HepG2 (cell line): ENCODE results near the gene GAS5. TPM values are rescaled to one million over a fixed set of nuclear protein-coding genes. Genes with fewer than 3 reads are reported as not detected.

Source experiments
- AKAP8 ChIP-seq: sonication (generic); formaldehyde crosslinking; IDR thresholded peaks from 2 replicates; pipeline ENCODE4 v1.5.1; 2020; ENCODE audit warnings: mild to moderate bottlenecking, missing genetic modification reagents
- CREM ChIP-seq, 2 experiments: sonication (generic) in 1 of 2; formaldehyde crosslinking in 1 of 2; IDR thresholded peaks; 2 replicates each; pipeline versions ENCODE4 v1.4.0 to v1.6.1; 2016 to 2020; ENCODE audit warnings: antibody characterized with exemption in 1 of 2, mild to moderate bottlenecking in 1 of 2, missing genetic modification reagents in 1 of 2
- FOXM1 ChIP-seq: sonication (generic); formaldehyde crosslinking; IDR thresholded peaks from 2 replicates; pipeline ENCODE4 v1.5.0; 2020; ENCODE audit warnings: missing genetic modification reagents
- NR2F1 ChIP-seq, 2 experiments: fragments of 450-650 bp in 1 of 2; formaldehyde crosslinking in 1 of 2; IDR thresholded peaks; 2 replicates each; pipeline versions ENCODE4 v1.5.0 to v1.6.1; 2016 to 2020; ENCODE audit warnings: mild to moderate bottlenecking in 1 of 2, missing compliant biosample characterization in 1 of 2, missing genetic modification reagents in 1 of 2, moderate library complexity in 1 of 2
- USF2 ChIP-seq, 2 experiments: sonication (generic) in 1 of 2; formaldehyde crosslinking in 1 of 2; IDR thresholded peaks; 2 replicates each; pipeline versions ENCODE4 v1.5.1 to v1.6.1; 2011 to 2020; ENCODE audit warnings: borderline replicate concordance in 1 of 2, low read depth in 1 of 2, low read length in 1 of 2, mild to moderate bottlenecking in 1 of 2, missing genetic modification reagents in 1 of 2, moderate library complexity in 1 of 2
- ZBTB14 ChIP-seq: sonication (generic); formaldehyde crosslinking; IDR thresholded peaks from 2 replicates; pipeline ENCODE4 v1.4.0; 2020; ENCODE audit warnings: missing genetic modification reagents
- ZBTB3 ChIP-seq: sonication (generic); formaldehyde crosslinking; IDR thresholded peaks from 2 replicates; pipeline ENCODE4 v1.4.0; 2020; ENCODE audit warnings: low read depth, mild to moderate bottlenecking, moderate library complexity, missing genetic modification reagents, borderline replicate concordance
- ZBTB37 ChIP-seq: sonication (generic); formaldehyde crosslinking; IDR thresholded peaks from 2 replicates; pipeline ENCODE4 v1.4.0; 2020; ENCODE audit warnings: mild to moderate bottlenecking, missing genetic modification reagents
- ZNF124 ChIP-seq: sonication (generic); formaldehyde crosslinking; IDR thresholded peaks from 2 replicates; pipeline ENCODE4 v1.4.0; 2020; ENCODE audit warnings: missing genetic modification reagents
- ZNF589 ChIP-seq: sonication (generic); formaldehyde crosslinking; conservative IDR thresholded peaks from 2 replicates; pipeline ENCODE4 v1.8.0; 2022; ENCODE audit warnings: mild to moderate bottlenecking, moderate library complexity, missing genetic modification reagents
- polyA plus RNA-seq, 8 experiments: library from polyadenylated mRNA; depleted of rRNA in 3 of 8; stranded (reverse) in 7 of 8; unstranded in 1 of 8; fragments of >200 nt; fragmentation: Illumina TruSeq in 4 of 8; extraction: Trizol in 4 of 8; gene quantifications; 2 replicates each; pipeline versions ENCODE4 v1.2.1 to v1.2.3, GENCODE V29; 2011 to 2016; ENCODE audit warnings: low read depth in 4 of 8, missing spikeins in 1 of 8, mixed read lengths in 1 of 8; ENCODE audit not compliant: insufficient read depth in 1 of 8
- total RNA-seq, 5 experiments: library from RNA; depleted of rRNA; stranded (reverse); fragments of >200 nt; fragmentation: Illumina TruSeq; extraction: Trizol; gene quantifications; 2 replicates each; pipeline ENCODE4 v1.2.3, GENCODE V29; 2016; ENCODE audit warnings: low read depth in 1 of 5
- TF ChIP-seq, protein P1 (sequence below): sonication (generic); formaldehyde crosslinking; IDR thresholded peaks from 2 replicates; pipeline ENCODE4 v1.4.0; 2020; ENCODE audit warnings: mild to moderate bottlenecking, missing genetic modification reagents
- TF ChIP-seq, protein P2 (sequence below): sonication (generic); formaldehyde crosslinking; IDR thresholded peaks from 2 replicates; pipeline ENCODE4 v1.5.0; 2020; ENCODE audit warnings: missing genetic modification reagents
- TF ChIP-seq, protein P3 (sequence below): sonication (generic); formaldehyde crosslinking; IDR thresholded peaks from 2 replicates; pipeline ENCODE4 v1.4.0; 2020; ENCODE audit warnings: missing genetic modification reagents

GAS5 gene
- total and polyA plus RNA-seq, 2 of the 13 experiments (the other 11 are each of a cell fraction or from before 2014, with no cell fraction given), result 352 to 738 TPM

DNA sequence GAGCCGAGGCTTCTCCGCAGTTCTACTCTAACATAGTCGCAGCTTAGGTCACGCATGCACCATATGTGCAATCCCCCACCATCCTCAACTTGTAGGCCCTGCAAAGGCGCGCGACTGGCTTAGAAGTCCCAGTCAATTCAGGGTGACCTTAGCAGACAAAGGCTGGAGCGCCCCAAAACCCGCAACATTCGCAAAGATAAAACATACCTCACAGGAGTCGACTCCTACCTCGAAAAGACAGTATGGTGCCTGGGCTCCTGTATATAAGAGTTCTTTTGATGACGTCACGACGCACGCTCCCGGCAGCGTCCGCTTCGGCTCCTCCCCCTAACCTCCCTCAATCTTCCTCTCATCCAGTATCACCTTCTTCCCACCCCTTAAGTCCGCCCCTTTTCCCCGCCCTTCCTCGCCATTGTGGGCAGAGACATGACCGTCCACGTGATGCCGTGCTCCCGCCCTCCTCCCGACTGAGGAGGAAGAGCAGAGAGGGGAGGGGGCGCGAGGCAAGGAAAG, at the start of gene GAS5 (continued):
- TF ChIP-seq USF2 (IDR thresholded peaks at IDR 0.05; ENCODE audit: low read depth, low read length) (peak; percentile 73; the same call in 1 of the 2 replicates), USF2 (CRISPR knock-in tag; IDR thresholded peaks at IDR 0.05; ENCODE audit: borderline replicate concordance) (peak; percentile 92), CREM (IDR thresholded peaks at IDR 0.05) (peak; percentile 95), CREM (CRISPR knock-in tag; IDR thresholded peaks at IDR 0.05) (0 out of 2 replicates have a peak, but pooled peaks have one; percentile 22), ZNF589 (no peak; the same call in 1 of the 2 replicates), FOXM1 (CRISPR knock-in tag) (no peak), ZNF124 (no peak), AKAP8 (CRISPR knock-in tag) (no peak), ZBTB3 (CRISPR knock-in tag) (no peak), ZBTB14 (peak; percentile 14; the same call in 1 of the 2 replicates), NR2F1 (CRISPR knock-in tag; IDR thresholded peaks at IDR 0.05) (no peak; a peak in 1 of 4 replicates), ZBTB37 (CRISPR knock-in tag) (no peak)
- TF ChIP-seq, protein P1, sequence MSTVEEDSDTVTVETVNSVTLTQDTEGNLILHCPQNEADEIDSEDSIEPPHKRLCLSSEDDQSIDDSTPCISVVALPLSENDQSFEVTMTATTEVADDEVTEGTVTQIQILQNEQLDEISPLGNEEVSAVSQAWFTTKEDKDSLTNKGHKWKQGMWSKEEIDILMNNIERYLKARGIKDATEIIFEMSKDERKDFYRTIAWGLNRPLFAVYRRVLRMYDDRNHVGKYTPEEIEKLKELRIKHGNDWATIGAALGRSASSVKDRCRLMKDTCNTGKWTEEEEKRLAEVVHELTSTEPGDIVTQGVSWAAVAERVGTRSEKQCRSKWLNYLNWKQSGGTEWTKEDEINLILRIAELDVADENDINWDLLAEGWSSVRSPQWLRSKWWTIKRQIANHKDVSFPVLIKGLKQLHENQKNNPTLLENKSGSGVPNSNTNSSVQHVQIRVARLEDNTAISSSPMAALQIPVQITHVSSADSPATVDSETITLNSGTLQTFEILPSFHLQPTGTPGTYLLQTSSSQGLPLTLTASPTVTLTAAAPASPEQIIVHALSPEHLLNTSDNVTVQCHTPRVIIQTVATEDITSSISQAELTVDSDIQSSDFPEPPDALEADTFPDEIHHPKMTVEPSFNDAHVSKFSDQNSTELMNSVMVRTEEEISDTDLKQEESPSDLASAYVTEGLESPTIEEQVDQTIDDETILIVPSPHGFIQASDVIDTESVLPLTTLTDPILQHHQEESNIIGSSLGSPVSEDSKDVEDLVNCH (CRISPR knock-in tag), result 0 out of 2 replicates have a peak, but pooled peaks have one; percentile 36
- TF ChIP-seq, protein P2, sequence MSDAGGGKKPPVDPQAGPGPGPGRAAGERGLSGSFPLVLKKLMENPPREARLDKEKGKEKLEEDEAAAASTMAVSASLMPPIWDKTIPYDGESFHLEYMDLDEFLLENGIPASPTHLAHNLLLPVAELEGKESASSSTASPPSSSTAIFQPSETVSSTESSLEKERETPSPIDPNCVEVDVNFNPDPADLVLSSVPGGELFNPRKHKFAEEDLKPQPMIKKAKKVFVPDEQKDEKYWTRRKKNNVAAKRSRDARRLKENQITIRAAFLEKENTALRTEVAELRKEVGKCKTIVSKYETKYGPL, result peak; percentile 59; the same call in 1 of the 2 replicates
- TF ChIP-seq, protein P3, sequence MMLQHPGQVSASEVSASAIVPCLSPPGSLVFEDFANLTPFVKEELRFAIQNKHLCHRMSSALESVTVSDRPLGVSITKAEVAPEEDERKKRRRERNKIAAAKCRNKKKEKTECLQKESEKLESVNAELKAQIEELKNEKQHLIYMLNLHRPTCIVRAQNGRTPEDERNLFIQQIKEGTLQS (CRISPR knock-in tag), result 0 out of 2 replicates have a peak, but pooled peaks have one; percentile 26
